Measurements from ENCODE around the gene PIGP.

DNA sequence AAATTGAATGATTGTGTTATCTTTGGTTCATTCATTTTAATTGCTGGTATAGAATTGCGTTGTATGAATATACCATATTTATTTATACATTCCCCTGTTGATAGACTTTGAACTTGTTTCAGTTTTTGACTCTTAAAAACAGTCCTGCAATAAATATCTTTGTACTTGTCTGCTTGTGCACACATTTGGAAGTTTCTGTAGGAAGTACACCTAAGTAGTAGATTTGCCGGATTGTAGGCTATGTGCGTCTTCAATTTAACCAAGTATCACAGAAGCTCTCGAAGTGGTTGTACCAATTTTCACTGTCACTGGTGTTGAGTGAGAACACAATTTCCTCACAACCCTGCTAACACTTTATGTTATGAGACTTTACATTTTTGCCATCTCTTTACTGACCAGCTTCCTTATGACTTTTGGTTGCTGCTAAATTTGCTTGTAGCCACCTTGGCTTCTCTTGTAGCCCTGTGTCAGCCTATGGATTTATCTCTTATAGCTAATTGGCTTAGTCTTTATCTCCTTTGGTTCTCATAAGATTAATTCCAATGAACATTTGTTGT lies 2.4 kb upstream of the PIGP start:
- TF ChIP-seq, protein P1, sequence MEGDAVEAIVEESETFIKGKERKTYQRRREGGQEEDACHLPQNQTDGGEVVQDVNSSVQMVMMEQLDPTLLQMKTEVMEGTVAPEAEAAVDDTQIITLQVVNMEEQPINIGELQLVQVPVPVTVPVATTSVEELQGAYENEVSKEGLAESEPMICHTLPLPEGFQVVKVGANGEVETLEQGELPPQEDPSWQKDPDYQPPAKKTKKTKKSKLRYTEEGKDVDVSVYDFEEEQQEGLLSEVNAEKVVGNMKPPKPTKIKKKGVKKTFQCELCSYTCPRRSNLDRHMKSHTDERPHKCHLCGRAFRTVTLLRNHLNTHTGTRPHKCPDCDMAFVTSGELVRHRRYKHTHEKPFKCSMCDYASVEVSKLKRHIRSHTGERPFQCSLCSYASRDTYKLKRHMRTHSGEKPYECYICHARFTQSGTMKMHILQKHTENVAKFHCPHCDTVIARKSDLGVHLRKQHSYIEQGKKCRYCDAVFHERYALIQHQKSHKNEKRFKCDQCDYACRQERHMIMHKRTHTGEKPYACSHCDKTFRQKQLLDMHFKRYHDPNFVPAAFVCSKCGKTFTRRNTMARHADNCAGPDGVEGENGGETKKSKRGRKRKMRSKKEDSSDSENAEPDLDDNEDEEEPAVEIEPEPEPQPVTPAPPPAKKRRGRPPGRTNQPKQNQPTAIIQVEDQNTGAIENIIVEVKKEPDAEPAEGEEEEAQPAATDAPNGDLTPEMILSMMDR (IDR thresholded peaks at IDR 0.05; ENCODE audit: insufficient read depth, low read depth, low read length), result no peak
- TF ChIP-seq EZH2 (IDR thresholded peaks at IDR 0.05; ENCODE audit: insufficient read depth, low read length), result no peak
